IPS DF 6.9 (cell line): ENCODE data around the gene NPC1L1.

ENCODE experiments used
- DNase-seq: peaks from one replicate; pipeline ENCODE4 v3.0.0-alpha.2; 2013; ENCODE audit warnings: low read depth, low spot score
- H3K27ac ChIP-seq: one replicate; pipeline ENCODE4 v1.5.1; 2013; ENCODE audit warnings: low read length, control low read depth
- H3K27me3 ChIP-seq: 2 replicates; pipeline ENCODE4 v1.6.1; 2013; ENCODE audit warnings: mild to moderate bottlenecking, low read length; ENCODE audit not compliant: control insufficient read depth, insufficient read depth
- H3K36me3 ChIP-seq: 2 replicates; pipeline ENCODE4 v1.6.1; 2013; ENCODE audit warnings: low read length; ENCODE audit not compliant: control insufficient read depth, insufficient read depth
- H3K4me1 ChIP-seq: 2 replicates; pipeline ENCODE4 v1.6.1; 2013; ENCODE audit warnings: low read length; ENCODE audit not compliant: control insufficient read depth, insufficient read depth
- H3K4me3 ChIP-seq: 2 replicates; pipeline ENCODE4 v1.5.1; 2013; ENCODE audit warnings: mild to moderate bottlenecking, low read length
- H3K9me3 ChIP-seq: 2 replicates; pipeline ENCODE4 v1.6.1; 2013; ENCODE audit warnings: low read length, inconsistent platforms; ENCODE audit not compliant: control insufficient read depth, insufficient read depth
- WGBS: extraction: QIAGEN DNeasy Blood & Tissue Kit; methylation state at CpG from one replicate; pipeline ENCODE4 v1.1.7; 2013; ENCODE audit warnings: mixed read lengths, missing lambda C conversion rate; ENCODE audit not compliant: insufficient read length, insufficient coverage; 5-methylcytosine and 5-hydroxymethylcytosine counted together

The NPC1L1 gene

DNA sequence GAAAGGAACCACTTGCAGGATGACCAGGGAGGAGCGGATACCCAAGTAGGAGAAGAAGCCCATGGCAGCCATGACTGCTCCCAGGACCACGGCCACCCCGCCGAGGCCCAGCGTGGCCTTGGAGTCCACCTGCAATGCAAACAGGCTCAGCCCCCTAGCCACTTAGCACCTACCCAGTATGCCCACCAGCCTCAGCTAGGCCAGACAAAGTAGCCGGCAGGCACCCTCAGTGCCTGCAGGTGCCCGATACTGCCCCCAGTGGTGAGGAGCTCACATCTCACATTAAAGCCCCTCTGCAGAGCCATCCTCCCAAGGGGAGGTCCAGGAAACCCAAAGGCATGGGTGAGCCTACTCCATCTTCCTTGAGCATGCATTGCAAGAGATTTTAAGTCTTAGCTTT, 6.6 kb downstream of the NPC1L1 start:
- Histone ChIP-seq H3K9me3 (no peaks in the 10 kb centered on the region), H3K27me3 (no peaks in the 10 kb centered on the region), H3K4me1 (no peaks in the 10 kb centered on the region), H3K36me3 (no peaks in the 10 kb centered on the region), H3K27ac (no peak overlapping the region), H3K4me3 (no peak overlapping the region)
- DNase-seq: peak; percentile 39
- WGBS: no CpG with 5 or more reads among the region's 7 CpGs

DNA sequence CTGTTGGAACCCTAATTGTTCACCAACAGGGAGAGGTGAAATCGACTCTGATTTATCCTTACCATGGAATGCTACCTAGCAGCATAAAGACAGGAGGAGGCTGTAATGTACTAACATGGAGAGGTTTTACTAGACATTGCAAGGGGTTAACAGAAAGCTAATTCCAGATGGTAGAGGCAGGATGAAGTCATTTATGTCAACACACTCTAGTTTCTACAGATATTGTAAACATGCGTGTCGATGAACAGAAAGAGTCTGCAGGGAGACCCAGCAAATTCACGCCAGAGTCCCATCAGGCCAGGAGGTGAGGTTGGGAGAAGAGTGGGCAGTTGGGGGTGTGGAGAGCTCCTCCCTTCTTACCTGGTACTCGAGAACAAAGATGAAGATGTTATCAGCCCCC, 7.0 kb downstream of the NPC1L1 start:
- no peaks in the 10 kb centered on the region for H3K27me3 ChIP-seq
- H3K36me3 ChIP-seq: no peaks in the 10 kb centered on the region
- no peaks in the 10 kb centered on the region for H3K9me3 ChIP-seq
- no peak for DNase-seq
- H3K4me3 ChIP-seq: no peak overlapping the region
- H3K4me1 ChIP-seq: no peaks in the 10 kb centered on the region
- WGBS: no CpG with 5 or more reads among the region's 5 CpGs
- no peak overlapping the region for H3K27ac ChIP-seq

DNA sequence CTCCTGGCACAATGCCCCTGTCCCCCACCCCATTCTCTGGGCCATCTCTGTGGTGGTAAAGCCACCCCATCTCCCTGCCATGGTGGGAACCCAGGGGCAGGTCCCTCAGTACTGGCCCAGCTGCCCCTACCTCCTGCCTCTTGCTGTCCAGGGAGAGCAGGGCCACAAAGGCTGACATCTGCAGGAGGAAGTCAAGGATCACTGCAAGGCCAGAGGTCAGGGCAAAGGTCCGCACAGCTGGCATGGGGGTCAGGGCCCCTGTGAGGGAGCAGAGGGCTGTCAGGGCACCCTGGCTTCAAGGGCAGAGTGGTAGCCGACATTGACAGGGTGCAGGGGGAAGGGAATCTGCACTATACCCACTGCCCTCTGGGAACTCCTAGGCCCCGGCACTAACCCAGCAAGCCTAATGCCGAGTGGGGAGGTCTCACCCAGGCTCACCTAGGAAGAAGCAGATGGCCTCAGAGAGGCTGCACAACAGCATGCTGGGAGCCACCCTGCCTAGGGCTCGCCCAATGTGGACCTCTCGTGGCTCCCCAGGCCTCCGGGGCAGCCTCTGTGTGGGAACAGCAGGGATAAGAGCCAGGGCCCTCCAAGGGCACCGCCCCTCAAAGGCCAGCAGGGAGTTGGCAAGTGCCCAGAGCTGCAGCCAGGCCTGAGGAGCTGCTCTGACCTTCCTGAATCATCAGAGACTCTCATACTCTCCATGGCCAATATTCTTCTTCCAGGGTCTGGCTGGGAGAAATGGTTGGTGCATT, 7.7 kb downstream of the NPC1L1 start:
- H3K27ac ChIP-seq: no peak overlapping the region
- H3K9me3 ChIP-seq: no peaks in the 10 kb centered on the region
- no peaks in the 10 kb centered on the region for H3K27me3 ChIP-seq
- no peak overlapping the region for H3K4me3 ChIP-seq
- no peaks in the 10 kb centered on the region for H3K36me3 ChIP-seq
- DNase-seq: no peak
- WGBS: no CpG with 5 or more reads among the region's 8 CpGs
- H3K4me1 ChIP-seq: no peaks in the 10 kb centered on the region

- Histone ChIP-seq H3K4me1 (no peaks in the 10 kb centered on the region), H3K4me3 (no peak overlapping the region), H3K27me3 (no peaks in the 10 kb centered on the region), H3K36me3 (no peaks in the 10 kb centered on the region), H3K27ac (no peak overlapping the region), H3K9me3 (no peaks in the 10 kb centered on the region)
- no peak for DNase-seq
- WGBS: no CpG with 5 or more reads among the region's 17 CpGs
These were observed 9.4 kb downstream of the NPC1L1 start for GRCh38 chr7:44531421-44532380.

- Histone ChIP-seq H3K4me3 (no peak overlapping the region), H3K27me3 (no peaks in the 10 kb centered on the region), H3K9me3 (no peaks in the 10 kb centered on the region), H3K36me3 (no peaks in the 10 kb centered on the region), H3K27ac (no peak overlapping the region), H3K4me1 (no peaks in the 10 kb centered on the region)
- WGBS: no CpG with 5 or more reads among the region's 10 CpGs
- no peak for DNase-seq
These were observed 10.1 kb downstream of the NPC1L1 start for GRCh38 chr7:44530990-44531389.

GRCh38 chr7:44524811-44525388, 16.2 kb downstream of the NPC1L1 start:
- no peaks in the 10 kb centered on the region for H3K4me1 ChIP-seq
- WGBS: no CpG with 5 or more reads among the region's 3 CpGs
- no peaks in the 10 kb centered on the region for H3K27me3 ChIP-seq
- DNase-seq: no peak
- no peaks in the 10 kb centered on the region for H3K36me3 ChIP-seq
- H3K9me3 ChIP-seq: no peaks in the 10 kb centered on the region
- no peak overlapping the region for H3K27ac ChIP-seq
- no peak overlapping the region for H3K4me3 ChIP-seq

GRCh38 chr7:44522315-44522714, 18.8 kb downstream of the NPC1L1 start:
- Histone ChIP-seq H3K27ac (no peak overlapping the region), H3K4me3 (no peak overlapping the region), H3K27me3 (no peaks in the 10 kb centered on the region), H3K9me3 (no peaks in the 10 kb centered on the region), H3K36me3 (no peaks in the 10 kb centered on the region), H3K4me1 (no peaks in the 10 kb centered on the region)
- whole genome bisulfite sequencing: no CpG with 5 or more reads among the region's 3 CpGs
- no peak for DNase-seq

- no peaks in the 10 kb centered on the region for H3K4me1 ChIP-seq
- no CpG with 5 or more reads among the region's 15 CpGs for WGBS
- no peak for DNase-seq
These were observed 19.6 kb downstream of the NPC1L1 start for GRCh38 chr7:44521347-44522095.

DNA sequence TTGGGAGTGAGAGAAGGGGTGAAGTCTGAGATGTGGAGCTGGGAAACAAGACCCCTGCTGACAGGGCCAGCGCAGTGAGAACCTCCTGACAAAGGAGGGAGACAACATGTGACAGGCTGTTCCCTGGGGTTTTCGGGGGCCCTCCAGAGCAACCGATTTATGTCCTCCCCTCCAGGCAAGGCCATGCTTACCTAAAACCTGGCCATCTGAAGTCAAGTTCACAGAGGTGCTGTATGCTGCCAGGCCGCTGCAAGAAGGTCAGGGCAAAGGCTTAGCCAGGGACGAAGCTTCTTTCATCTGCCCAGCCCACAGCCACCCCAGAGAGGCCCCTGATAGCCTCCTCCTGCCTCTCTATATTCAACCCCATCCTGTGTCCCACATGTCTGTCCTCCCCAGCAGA, 20.6 kb downstream of the NPC1L1 start:
- H3K4me1 ChIP-seq: no peaks in the 10 kb centered on the region
- H3K27me3 ChIP-seq: no peaks in the 10 kb centered on the region
- no peaks in the 10 kb centered on the region for H3K36me3 ChIP-seq
- no peaks in the 10 kb centered on the region for H3K9me3 ChIP-seq
- H3K27ac ChIP-seq: no peak overlapping the region
- WGBS: no CpG with 5 or more reads among the region's 5 CpGs
- no peak overlapping the region for H3K4me3 ChIP-seq
- DNase-seq: no peak

More at GRCh38 chr7:44521347-44522095, 19.6 kb downstream of the NPC1L1 start:
- no peaks in the 10 kb centered on the region for H3K36me3 ChIP-seq
- H3K4me3 ChIP-seq: no peak overlapping the region
- no peaks in the 10 kb centered on the region for H3K27me3 ChIP-seq
- H3K27ac ChIP-seq: no peak overlapping the region
- H3K9me3 ChIP-seq: no peaks in the 10 kb centered on the region

DNA sequence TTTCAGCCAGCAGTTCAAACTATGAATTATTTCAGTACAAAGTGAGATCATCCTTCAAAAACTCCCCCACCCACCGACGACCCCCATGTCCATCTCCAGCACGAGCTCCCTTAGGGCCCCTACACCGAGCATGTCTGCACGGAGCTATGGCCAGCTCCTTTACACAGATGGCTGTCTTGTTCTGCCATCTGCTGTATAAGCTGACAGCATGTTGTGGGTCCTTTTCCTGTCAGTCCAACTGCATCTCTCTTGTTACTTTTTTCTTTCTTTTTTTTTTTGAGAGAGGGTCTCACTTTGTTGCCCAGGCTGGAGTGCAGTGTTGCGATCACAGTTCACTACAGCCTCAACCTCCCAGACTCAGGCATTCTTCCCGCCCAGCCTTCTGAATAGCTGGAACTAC, 21.6 kb downstream of the NPC1L1 start:
- Histone ChIP-seq H3K4me1 (no peaks in the 10 kb centered on the region), H3K9me3 (no peaks in the 10 kb centered on the region), H3K36me3 (no peaks in the 10 kb centered on the region), H3K27ac (no peak overlapping the region), H3K4me3 (no peak overlapping the region), H3K27me3 (no peaks in the 10 kb centered on the region)
- DNase-seq: no peak
- no CpG with 5 or more reads among the region's 7 CpGs for WGBS
